Measurements from ENCODE around the gene ST3GAL3. TPM values are rescaled to one million over a fixed set of nuclear protein-coding genes. Genes with fewer than 3 reads are reported as not detected.
"Not testable (repeated sequence)": the region's sequence is repeated elsewhere in the genome, so short reads cannot be mapped to it uniquely, and the experiment has no call there.

The ST3GAL3 gene
- total RNA-seq, 6 experiments from 2014 or later = 6.4 to 14.2 (median 12.0) TPM

DNA sequence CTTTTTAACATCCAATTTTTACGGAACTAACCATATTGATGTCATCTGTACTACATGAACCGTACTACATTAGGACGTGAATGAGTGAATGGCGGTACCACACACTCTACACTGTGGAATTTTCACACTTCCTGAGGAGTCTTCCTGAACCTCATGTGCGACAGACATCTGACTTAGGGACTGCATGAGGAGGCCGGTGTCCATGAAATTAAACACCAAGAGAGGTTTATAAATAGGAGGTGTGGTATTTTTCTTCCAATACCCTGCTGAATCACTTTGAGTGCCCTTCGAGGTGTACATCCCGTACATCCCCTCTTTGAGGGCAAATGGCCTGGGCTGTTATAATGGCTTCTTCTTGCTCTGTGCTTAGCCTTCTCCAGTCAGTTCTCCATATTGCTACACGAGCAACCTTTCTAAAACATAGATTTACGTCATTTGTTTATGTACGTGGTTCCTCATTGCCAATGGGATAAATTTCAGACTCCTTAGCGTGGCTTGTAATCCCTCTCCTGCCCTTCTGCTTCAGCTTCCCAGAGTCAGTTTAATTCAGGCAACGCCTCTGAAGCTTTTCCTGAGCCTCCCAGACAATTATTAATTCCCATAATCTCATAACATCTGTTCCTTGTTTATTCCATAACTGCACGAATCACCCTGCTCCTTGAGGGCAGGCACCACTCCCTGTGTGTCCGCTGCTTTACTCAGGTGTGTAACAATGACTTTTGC is 9.4 kb downstream of the ST3GAL3 start:
- intact Hi-C loops (cut with DNase I) = no loop called here
- TF ChIP-seq POLR2A (IDR thresholded peaks at IDR 0.05) = no peak
- TF ChIP-seq, protein P1, sequence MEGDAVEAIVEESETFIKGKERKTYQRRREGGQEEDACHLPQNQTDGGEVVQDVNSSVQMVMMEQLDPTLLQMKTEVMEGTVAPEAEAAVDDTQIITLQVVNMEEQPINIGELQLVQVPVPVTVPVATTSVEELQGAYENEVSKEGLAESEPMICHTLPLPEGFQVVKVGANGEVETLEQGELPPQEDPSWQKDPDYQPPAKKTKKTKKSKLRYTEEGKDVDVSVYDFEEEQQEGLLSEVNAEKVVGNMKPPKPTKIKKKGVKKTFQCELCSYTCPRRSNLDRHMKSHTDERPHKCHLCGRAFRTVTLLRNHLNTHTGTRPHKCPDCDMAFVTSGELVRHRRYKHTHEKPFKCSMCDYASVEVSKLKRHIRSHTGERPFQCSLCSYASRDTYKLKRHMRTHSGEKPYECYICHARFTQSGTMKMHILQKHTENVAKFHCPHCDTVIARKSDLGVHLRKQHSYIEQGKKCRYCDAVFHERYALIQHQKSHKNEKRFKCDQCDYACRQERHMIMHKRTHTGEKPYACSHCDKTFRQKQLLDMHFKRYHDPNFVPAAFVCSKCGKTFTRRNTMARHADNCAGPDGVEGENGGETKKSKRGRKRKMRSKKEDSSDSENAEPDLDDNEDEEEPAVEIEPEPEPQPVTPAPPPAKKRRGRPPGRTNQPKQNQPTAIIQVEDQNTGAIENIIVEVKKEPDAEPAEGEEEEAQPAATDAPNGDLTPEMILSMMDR (IDR thresholded peaks at IDR 0.05) = no peak
- no peak overlapping the region for H3K27ac ChIP-seq
- no peaks in the 10 kb centered on the region for H3K36me3 ChIP-seq
- ATAC-seq (no peak), DNase-seq (no peak)
- H3K4me1 ChIP-seq = no peaks in the 10 kb centered on the region
- H3K9me3 ChIP-seq = no peaks in the 10 kb centered on the region
- no peaks in the 10 kb centered on the region for H3K27me3 ChIP-seq
- 92% methylated on average over 15 of the region's 15 CpGs for WGBS (ENCODE audit: insufficient coverage, low coverage, low lambda C conversion rate, missing lambda C conversion rate)
- H3K4me3 ChIP-seq = no peak overlapping the region

DNA sequence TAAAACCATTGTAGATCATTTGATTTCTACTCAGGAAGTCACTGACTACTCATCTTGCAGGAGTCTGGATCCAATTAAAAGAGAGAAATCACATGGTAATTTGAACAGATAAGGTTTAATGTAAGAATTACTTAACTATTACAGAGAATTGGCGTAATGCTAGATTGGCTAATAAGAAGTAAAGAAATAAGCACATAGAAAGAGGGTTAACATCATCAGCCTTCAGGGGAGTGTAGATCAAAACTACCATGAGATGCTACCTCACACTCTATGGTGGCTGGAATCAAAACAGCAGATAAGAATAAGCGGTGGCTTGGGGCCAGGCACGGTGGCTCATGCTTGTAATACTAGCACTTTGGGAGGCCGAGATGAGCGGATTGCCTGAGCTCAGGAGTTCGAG is 11.7 kb downstream of the ST3GAL3 start:
- Histone ChIP-seq H3K4me3 (no peak overlapping the region), H3K27me3 (no peaks in the 10 kb centered on the region), H3K27ac (no peak overlapping the region), H3K36me3 (no peaks in the 10 kb centered on the region), H3K4me1 (no peaks in the 10 kb centered on the region), H3K9me3 (no peaks in the 10 kb centered on the region)
- intact Hi-C loops (cut with DNase I) = no loop called here
- ATAC-seq = no peak
- TF ChIP-seq POLR2A (IDR thresholded peaks at IDR 0.05) = no peak
- TF ChIP-seq, protein P1 (IDR thresholded peaks at IDR 0.05) = no peak
- WGBS (ENCODE audit: insufficient coverage, low coverage, low lambda C conversion rate, missing lambda C conversion rate) = 94% methylated on average over 5 of the region's 6 CpGs
- DNase-seq = no peak

DNA sequence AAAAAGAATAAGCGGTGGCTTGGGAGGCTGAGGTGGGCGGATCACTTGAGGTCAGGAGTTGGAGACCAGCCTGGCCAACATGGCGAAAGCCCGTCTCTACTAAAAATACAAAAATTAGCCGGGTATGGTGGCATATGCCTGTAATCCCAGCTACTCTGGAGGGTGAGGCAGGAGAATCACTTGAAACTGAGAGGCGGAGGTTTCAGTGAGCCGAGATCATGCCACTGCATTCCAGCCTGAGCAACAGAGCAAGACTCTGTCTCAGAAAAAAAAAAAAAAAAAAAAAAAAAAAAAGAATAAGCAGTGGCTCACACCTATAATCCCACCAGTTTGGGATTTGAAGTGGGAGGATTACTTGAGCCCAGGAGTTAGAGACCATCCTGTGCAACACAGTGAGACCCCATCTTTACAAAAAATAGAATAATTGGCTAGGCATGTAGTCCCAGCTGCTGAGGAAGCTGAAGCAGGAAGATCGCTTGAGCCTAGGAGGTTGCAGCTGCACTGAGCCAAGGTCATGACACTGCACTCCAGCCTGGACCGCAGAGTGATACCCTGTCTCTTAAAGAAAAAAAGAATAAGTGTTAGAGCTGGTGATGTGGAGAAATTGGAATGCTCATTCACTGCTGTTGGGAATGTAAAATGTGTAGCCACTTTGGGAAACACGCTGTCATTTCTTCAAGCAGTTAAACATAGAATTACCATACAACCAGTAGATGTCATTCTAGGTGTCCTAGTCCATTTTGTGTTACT is 12.5 kb downstream of the ST3GAL3 start:
- H3K27me3 ChIP-seq; H3K36me3 ChIP-seq; DNase-seq; H3K27ac ChIP-seq; intact Hi-C loops (cut with DNase I); H3K4me1 ChIP-seq; H3K9me3 ChIP-seq; H3K4me3 ChIP-seq: not testable (repeated sequence)
- 86% methylated on average over 8 of the region's 10 CpGs for WGBS (ENCODE audit: insufficient coverage, low coverage, low lambda C conversion rate, missing lambda C conversion rate)
- ATAC-seq = peak in 1 of 4 donors; percentile 25

DNA sequence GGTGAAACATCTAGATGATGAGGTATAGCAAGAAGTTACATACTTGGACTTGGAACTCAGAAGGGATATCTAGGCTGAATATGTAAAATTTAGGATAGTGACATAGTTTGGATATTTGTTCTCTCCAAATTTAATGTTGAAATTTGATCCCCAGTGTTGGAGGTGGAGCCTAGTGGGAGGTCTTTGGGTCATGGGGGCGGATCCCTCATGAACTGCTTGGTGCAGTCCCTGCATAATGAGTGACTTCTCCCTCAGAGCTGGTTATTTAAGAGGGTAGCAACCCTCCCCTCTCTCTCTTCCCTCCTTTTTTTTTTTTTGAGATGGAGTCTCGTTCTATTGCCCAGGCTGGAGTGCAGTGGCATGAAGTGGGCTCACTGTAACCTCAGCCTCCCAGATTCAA is 15.5 kb downstream of the ST3GAL3 start:
- Histone ChIP-seq H3K36me3 (no peaks in the 10 kb centered on the region), H3K4me1 (no peaks in the 10 kb centered on the region), H3K27me3 (no peaks in the 10 kb centered on the region), H3K9me3 (no peaks in the 10 kb centered on the region), H3K4me3 (no peak overlapping the region), H3K27ac (no peak overlapping the region)
- ATAC-seq = no peak
- no peak for TF ChIP-seq POLR2A (IDR thresholded peaks at IDR 0.05)
- TF ChIP-seq, protein P1 (IDR thresholded peaks at IDR 0.05) = no peak
- intact Hi-C loops (cut with DNase I) = no loop called here
- 83% methylated on average over 2 of the region's 2 CpGs for WGBS (ENCODE audit: insufficient coverage, low coverage, low lambda C conversion rate, missing lambda C conversion rate)
- no peak for DNase-seq

DNA sequence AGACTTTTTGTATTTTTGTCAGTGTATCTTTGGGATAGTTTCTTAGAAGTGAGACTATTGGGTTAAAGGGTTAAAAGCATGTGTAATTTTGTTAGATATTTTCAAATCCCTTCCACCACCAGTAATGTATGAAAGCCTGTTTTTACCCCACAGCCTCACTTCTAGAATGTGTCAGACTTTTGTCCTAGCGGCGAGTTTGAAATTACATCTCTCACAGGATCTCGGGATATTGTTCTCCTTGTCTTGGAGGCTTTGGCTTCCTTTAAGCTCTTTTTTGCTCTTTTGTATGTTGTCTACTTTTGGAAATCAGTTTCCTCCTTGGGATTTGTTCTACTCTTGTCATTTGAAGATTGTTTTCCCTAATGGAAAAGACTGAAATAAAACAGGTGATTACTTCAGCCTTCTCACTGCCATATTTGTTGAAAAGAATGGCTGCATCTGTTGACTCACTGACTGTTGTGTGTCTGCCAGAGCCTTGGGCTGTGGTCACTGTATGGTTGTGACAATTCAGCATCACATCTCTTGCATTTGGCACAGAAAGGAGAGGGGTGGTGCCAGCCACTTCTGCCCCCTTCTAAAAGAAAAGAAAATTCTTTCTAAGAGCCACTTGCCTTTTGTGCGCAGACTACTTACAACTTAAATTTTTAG is 22.6 kb downstream of the ST3GAL3 start:
- Histone ChIP-seq H3K27me3 (no peaks in the 10 kb centered on the region), H3K4me3 (no peak overlapping the region), H3K4me1 (no peaks in the 10 kb centered on the region), H3K27ac (no peak overlapping the region), H3K9me3 (no peaks in the 10 kb centered on the region), H3K36me3 (no peaks in the 10 kb centered on the region)
- TF ChIP-seq POLR2A (IDR thresholded peaks at IDR 0.05) = no peak
- TF ChIP-seq, protein P1 (IDR thresholded peaks at IDR 0.05) = no peak
- ATAC-seq (no peak), DNase-seq (no peak)
- intact Hi-C loops (cut with DNase I) = no loop called here
- 90% methylated on average over 4 of the region's 4 CpGs for WGBS (ENCODE audit: insufficient coverage, low coverage, low lambda C conversion rate, missing lambda C conversion rate)

All from right lobe of liver (tissue), 6 donors.